Measurements from ENCODE around the gene CACNA1C. TPM values are rescaled to one million over a fixed set of nuclear protein-coding genes. Genes with fewer than 3 reads are reported as not detected.

Gene CACNA1C
- total RNA-seq, 1 donor from 2014 or later, result 0.14 TPM

- peaks cover 19% of the 10 kb centered on the region for H3K9me3 Mint-ChIP-seq
- H3K4me3 Mint-ChIP-seq (ENCODE audit: low read depth), result no peak overlapping the region
- H3K4me1 Mint-ChIP-seq (ENCODE audit: low read depth), result no peaks in the 10 kb centered on the region
- no peak overlapping the region for H3K27ac Mint-ChIP-seq
- no peaks in the 10 kb centered on the region for H3K36me3 Mint-ChIP-seq (ENCODE audit: low read depth)
- intact Hi-C loops (cut with micrococcal nuclease), result no loop called here
- peaks cover 10% of the 10 kb centered on the region for H3K27me3 Mint-ChIP-seq (ENCODE audit: low read depth)
- no peak for DNase-seq (ENCODE audit: low spot score)
Observed at GRCh38 chr12:2165927-2166326, 113.1 kb downstream of the CACNA1C start.

- H3K36me3 Mint-ChIP-seq (ENCODE audit: low read depth), result no peaks in the 10 kb centered on the region
- H3K9me3 Mint-ChIP-seq, result peaks cover 19% of the 10 kb centered on the region
- no peaks in the 10 kb centered on the region for H3K4me1 Mint-ChIP-seq (ENCODE audit: low read depth)
- H3K27ac Mint-ChIP-seq, result no peak overlapping the region
- H3K4me3 Mint-ChIP-seq (ENCODE audit: low read depth), result no peak overlapping the region
- peaks cover 10% of the 10 kb centered on the region for H3K27me3 Mint-ChIP-seq (ENCODE audit: low read depth)
- intact Hi-C loops (cut with micrococcal nuclease), result no loop called here
- no peak for DNase-seq (ENCODE audit: low spot score)
Observed at GRCh38 chr12:2166696-2167095, 113.9 kb downstream of the CACNA1C start.

- intact Hi-C loops (cut with micrococcal nuclease), result no loop called here
- H3K4me1 Mint-ChIP-seq (ENCODE audit: low read depth), result no peaks in the 10 kb centered on the region
- DNase-seq (ENCODE audit: low spot score), result no peak
- no peak overlapping the region for H3K27ac Mint-ChIP-seq
- H3K36me3 Mint-ChIP-seq (ENCODE audit: low read depth), result no peaks in the 10 kb centered on the region
- no peak overlapping the region for H3K4me3 Mint-ChIP-seq (ENCODE audit: low read depth)
- H3K9me3 Mint-ChIP-seq, result peaks cover 19% of the 10 kb centered on the region
- H3K27me3 Mint-ChIP-seq (ENCODE audit: low read depth), result peaks cover 10% of the 10 kb centered on the region
Observed at GRCh38 chr12:2167231-2167630, 114.4 kb downstream of the CACNA1C start.

GRCh38 chr12:2168808-2169207 is 116.0 kb downstream of the CACNA1C start:
- Mint-ChIP-seq H3K9me3 (peaks cover 19% of the 10 kb centered on the region), H3K4me1 (ENCODE audit: low read depth) (no peaks in the 10 kb centered on the region), H3K4me3 (ENCODE audit: low read depth) (no peak overlapping the region), H3K27ac (no peak overlapping the region), H3K27me3 (ENCODE audit: low read depth) (peaks cover 10% of the 10 kb centered on the region), H3K36me3 (ENCODE audit: low read depth) (no peaks in the 10 kb centered on the region)
- intact Hi-C loops (cut with micrococcal nuclease), result no loop called here
- no peak for DNase-seq (ENCODE audit: low spot score)

- H3K36me3 Mint-ChIP-seq (ENCODE audit: low read depth), result no peaks in the 10 kb centered on the region
- intact Hi-C loops (cut with micrococcal nuclease), result no loop called here
- DNase-seq (ENCODE audit: low spot score), result no peak
- H3K4me1 Mint-ChIP-seq (ENCODE audit: low read depth), result no peaks in the 10 kb centered on the region
- no peak overlapping the region for H3K27ac Mint-ChIP-seq
- no peak overlapping the region for H3K4me3 Mint-ChIP-seq (ENCODE audit: low read depth)
- peaks cover 10% of the 10 kb centered on the region for H3K27me3 Mint-ChIP-seq (ENCODE audit: low read depth)
- peaks cover 19% of the 10 kb centered on the region for H3K9me3 Mint-ChIP-seq
Observed at GRCh38 chr12:2169489-2169888, 116.7 kb downstream of the CACNA1C start.

- Mint-ChIP-seq H3K4me1 (ENCODE audit: low read depth) (no peaks in the 10 kb centered on the region), H3K4me3 (ENCODE audit: low read depth) (no peak overlapping the region), H3K27ac (no peak overlapping the region), H3K9me3 (peaks cover 19% of the 10 kb centered on the region), H3K36me3 (ENCODE audit: low read depth) (no peaks in the 10 kb centered on the region), H3K27me3 (ENCODE audit: low read depth) (peaks cover 8% of the 10 kb centered on the region)
- no peak for DNase-seq (ENCODE audit: low spot score)
- intact Hi-C loops (cut with micrococcal nuclease), result no loop called here
Observed at GRCh38 chr12:2169940-2170339, 117.2 kb downstream of the CACNA1C start.

- H3K9me3 Mint-ChIP-seq, result peaks cover 19% of the 10 kb centered on the region
- peaks cover 8% of the 10 kb centered on the region for H3K27me3 Mint-ChIP-seq (ENCODE audit: low read depth)
- no peaks in the 10 kb centered on the region for H3K4me1 Mint-ChIP-seq (ENCODE audit: low read depth)
- intact Hi-C loops (cut with micrococcal nuclease), result no loop called here
- no peak for DNase-seq (ENCODE audit: low spot score)
- H3K4me3 Mint-ChIP-seq (ENCODE audit: low read depth), result no peak overlapping the region
- no peaks in the 10 kb centered on the region for H3K36me3 Mint-ChIP-seq (ENCODE audit: low read depth)
- H3K27ac Mint-ChIP-seq, result no peak overlapping the region
Observed at GRCh38 chr12:2170376-2170775, 117.6 kb downstream of the CACNA1C start.

- intact Hi-C loops (cut with micrococcal nuclease), result no loop called here
- Mint-ChIP-seq H3K4me1 (ENCODE audit: low read depth) (no peaks in the 10 kb centered on the region), H3K9me3 (peaks cover 14% of the 10 kb centered on the region), H3K27ac (no peak overlapping the region), H3K36me3 (ENCODE audit: low read depth) (no peaks in the 10 kb centered on the region), H3K27me3 (ENCODE audit: low read depth) (peaks cover 4% of the 10 kb centered on the region), H3K4me3 (ENCODE audit: low read depth) (no peak overlapping the region)
- DNase-seq (ENCODE audit: low spot score), result no peak
Observed at GRCh38 chr12:2171672-2172426, 119.1 kb downstream of the CACNA1C start.

- intact Hi-C loops (cut with micrococcal nuclease), result no loop called here
- Mint-ChIP-seq H3K4me1 (ENCODE audit: low read depth) (no peaks in the 10 kb centered on the region), H3K27ac (no peak overlapping the region)
Observed at GRCh38 chr12:2172491-2173214, 119.9 kb downstream of the CACNA1C start.

GRCh38 chr12:2173971-2174370 is 121.2 kb downstream of the CACNA1C start:
- no peak overlapping the region for H3K27ac Mint-ChIP-seq
- H3K4me3 Mint-ChIP-seq (ENCODE audit: low read depth), result no peak overlapping the region
- H3K36me3 Mint-ChIP-seq (ENCODE audit: low read depth), result no peaks in the 10 kb centered on the region

More at GRCh38 chr12:2172491-2173214, 119.9 kb downstream of the CACNA1C start:
- H3K4me3 Mint-ChIP-seq (ENCODE audit: low read depth), result no peak overlapping the region
- peaks cover 8% of the 10 kb centered on the region for H3K9me3 Mint-ChIP-seq
- H3K36me3 Mint-ChIP-seq (ENCODE audit: low read depth), result no peaks in the 10 kb centered on the region
- no peak for DNase-seq (ENCODE audit: low spot score)
- peaks cover 4% of the 10 kb centered on the region for H3K27me3 Mint-ChIP-seq (ENCODE audit: low read depth)

GRCh38 chr12:2177003-2177402 is 124.2 kb downstream of the CACNA1C start:
- Mint-ChIP-seq H3K27ac (no peak overlapping the region), H3K36me3 (ENCODE audit: low read depth) (no peaks in the 10 kb centered on the region), H3K9me3 (no peaks in the 10 kb centered on the region), H3K27me3 (ENCODE audit: low read depth) (no peaks in the 10 kb centered on the region), H3K4me3 (ENCODE audit: low read depth) (no peak overlapping the region), H3K4me1 (ENCODE audit: low read depth) (no peaks in the 10 kb centered on the region)
- DNase-seq (ENCODE audit: low spot score), result no peak
- intact Hi-C loops (cut with micrococcal nuclease), result no loop called here

More at GRCh38 chr12:2173971-2174370, 121.2 kb downstream of the CACNA1C start:
- intact Hi-C loops (cut with micrococcal nuclease), result no loop called here
- DNase-seq (ENCODE audit: low spot score), result no peak
- H3K4me1 Mint-ChIP-seq (ENCODE audit: low read depth), result no peaks in the 10 kb centered on the region
- no peaks in the 10 kb centered on the region for H3K9me3 Mint-ChIP-seq
- no peaks in the 10 kb centered on the region for H3K27me3 Mint-ChIP-seq (ENCODE audit: low read depth)

GRCh38 chr12:2177751-2178150 is 125.0 kb downstream of the CACNA1C start:
- Mint-ChIP-seq H3K36me3 (ENCODE audit: low read depth) (no peaks in the 10 kb centered on the region), H3K4me3 (ENCODE audit: low read depth) (no peak overlapping the region), H3K4me1 (ENCODE audit: low read depth) (no peaks in the 10 kb centered on the region), H3K27me3 (ENCODE audit: low read depth) (no peaks in the 10 kb centered on the region), H3K9me3 (no peaks in the 10 kb centered on the region), H3K27ac (no peak overlapping the region)
- no peak for DNase-seq (ENCODE audit: low spot score)
- intact Hi-C loops (cut with micrococcal nuclease), result no loop called here

- no peak for DNase-seq (ENCODE audit: low spot score)
- intact Hi-C loops (cut with micrococcal nuclease), result no loop called here
- peaks cover 2% of the 10 kb centered on the region for H3K27me3 Mint-ChIP-seq (ENCODE audit: low read depth)
Observed at GRCh38 chr12:2179058-2179457, 126.3 kb downstream of the CACNA1C start.

More at GRCh38 chr12:2179058-2179457, 126.3 kb downstream of the CACNA1C start:
- H3K36me3 Mint-ChIP-seq (ENCODE audit: low read depth), result no peaks in the 10 kb centered on the region
- no peaks in the 10 kb centered on the region for H3K4me1 Mint-ChIP-seq (ENCODE audit: low read depth)
- H3K27ac Mint-ChIP-seq, result no peak overlapping the region
- no peaks in the 10 kb centered on the region for H3K9me3 Mint-ChIP-seq
- no peak overlapping the region for H3K4me3 Mint-ChIP-seq (ENCODE audit: low read depth)
